B cell (primary cell): ENCODE measurements around the gene C1QTNF6. TPM values are rescaled to one million over a fixed set of nuclear protein-coding genes. Genes with fewer than 3 reads are reported as not detected.

ENCODE experiments used
- ATAC-seq: fragments of 200-7000 bp; cut with Tn5 transposase; one replicate; pipeline ENCODE4 v1.10.0; 2021; ENCODE audit warnings: low read depth, mild to moderate bottlenecking, moderate number of reproducible peaks, moderate library complexity
- CTCF ChIA-PET: fragments of 350-600 bp; sonication (Branson Sonifier 250); formaldehyde crosslinking; loops from one replicate; lab custom pipeline; 2021; ENCODE audit warnings: antibody characterized with exemption, inconsistent platforms; lab: Charles Lee
- POLR2A ChIA-PET: fragments of 350-600 bp; sonication (Branson Sonifier 250); formaldehyde crosslinking; loops from one replicate; lab custom pipeline; 2021; ENCODE audit warnings: antibody characterized with exemption; lab: Charles Lee
- DNase-seq: peaks from one replicate; pipeline ENCODE4 v3.0.0; 2013
- H2AFZ ChIP-seq: 2 replicates; pipeline ENCODE4 v1.6.1; 2012; ENCODE audit warnings: mild to moderate bottlenecking, low read depth, low read length; ENCODE audit not compliant: insufficient read depth, poor library complexity, severe bottlenecking
- H3K27ac ChIP-seq, 2 donors: 1 replicate in 1 of 2; 2 replicates in 1 of 2; pipeline ENCODE4 v1.5.1; 2012 to 2013; ENCODE audit warnings: low read length in 2 of 2, mild to moderate bottlenecking in 2 of 2, moderate library complexity in 1 of 2
- H3K27me3 ChIP-seq, 4 experiments: fragments of 200-600 bp in 1 of 4; sonication (generic) in 1 of 4; replicated peaks in 1 of 4; 1 replicate in 2 of 4; 2 replicates in 2 of 4; pipeline versions ENCODE4 v1.6.1 to v1.7.0; 2013 to 2016; ENCODE audit warnings: low read length in 3 of 4, mild to moderate bottlenecking in 2 of 4, mixed read lengths in 1 of 4, moderate library complexity in 1 of 4; ENCODE audit not compliant: insufficient read depth in 4 of 4, control insufficient read depth in 3 of 4; ENCODE audit errors: control extremely low read depth in 1 of 4
- H3K36me3 ChIP-seq, 2 experiments: replicated peaks in 1 of 2; 1 replicate in 1 of 2; 2 replicates in 1 of 2; pipeline versions ENCODE4 v1.6.1 to v1.7.1; 2013; ENCODE audit warnings: low read length in 1 of 2; ENCODE audit not compliant: insufficient read depth in 2 of 2, control insufficient read depth in 1 of 2; ENCODE audit errors: control extremely low read depth in 1 of 2, extremely low read depth in 1 of 2
- H3K4me1 ChIP-seq, 2 donors: fragments of 200-600 bp in 1 of 2; sonication (generic) in 1 of 2; 1 replicate in 1 of 2; 2 replicates in 1 of 2; pipeline versions ENCODE4 v1.5.1 to v1.6.1; 2013 to 2017; ENCODE audit warnings: low read length in 2 of 2; ENCODE audit not compliant: control insufficient read depth in 2 of 2, insufficient read depth in 2 of 2
- H3K4me2 ChIP-seq: replicated peaks from 2 replicates; pipeline ENCODE3; 2012; ENCODE audit warnings: mild to moderate bottlenecking, low read depth, low read length; ENCODE audit not compliant: poor library complexity, severe bottlenecking
- H3K4me3 ChIP-seq, 5 experiments: fragments of 200-600 bp in 1 of 5; sonication (generic) in 1 of 5; 1 replicate in 3 of 5; 2 replicates in 2 of 5; pipeline versions ENCODE4 v1.5.1 to v1.7.0; 2011 to 2016; ENCODE audit warnings: low read length in 4 of 5, mild to moderate bottlenecking in 4 of 5, low read depth in 2 of 5, control low read depth in 1 of 5, moderate library complexity in 1 of 5; ENCODE audit not compliant: insufficient read depth in 1 of 5; ENCODE audit errors: control extremely low read depth in 1 of 5, extremely low read depth in 1 of 5
- H3K79me2 ChIP-seq: fragments of 200-600 bp; sonication (generic); one replicate; pipeline ENCODE4 v1.6.0; 2016; ENCODE audit warnings: low read length; ENCODE audit not compliant: control insufficient read depth, insufficient read depth
- H3K9ac ChIP-seq: fragments of 200-600 bp; sonication (generic); 2 replicates; pipeline ENCODE4 v1.6.1; 2017; ENCODE audit warnings: mild to moderate bottlenecking, low read length, moderate library complexity
- H3K9me3 ChIP-seq, 3 donors: one replicate each; pipeline versions ENCODE4 v1.6.1 to v1.7.1; 2013; ENCODE audit warnings: low read length in 2 of 3; ENCODE audit not compliant: control insufficient read depth in 2 of 3, insufficient read depth in 1 of 3; ENCODE audit errors: control extremely low read depth in 1 of 3
- H4K20me1 ChIP-seq: 2 replicates; pipeline ENCODE4 v1.6.0; 2012; ENCODE audit warnings: mild to moderate bottlenecking, low read length; ENCODE audit not compliant: insufficient read depth, control insufficient read depth, poor library complexity, severe bottlenecking
- H3K27ac Mint-ChIP-seq: one replicate; pipeline ENCODE4 v1.8.0; 2021; ENCODE audit warnings: mixed read lengths
- H3K27me3 Mint-ChIP-seq: one replicate; pipeline ENCODE4 v1.8.0; 2021; ENCODE audit warnings: mixed read lengths
- H3K4me1 Mint-ChIP-seq: one replicate; pipeline ENCODE4 v1.8.0; 2021; ENCODE audit warnings: mixed read lengths
- H3K4me3 Mint-ChIP-seq: one replicate; pipeline ENCODE4 v1.8.0; 2021; ENCODE audit warnings: mixed read lengths
- H3K9me3 Mint-ChIP-seq: one replicate; pipeline ENCODE4 v1.8.0; 2022; ENCODE audit warnings: mixed read lengths; ENCODE audit not compliant: insufficient read depth
- CTCF ChIP-seq: fragments of 200-600 bp; IDR thresholded peaks from one replicate; pipeline ENCODE4 v1.8.0; 2022; ENCODE audit warnings: antibody characterized with exemption, mild to moderate bottlenecking
- EZH2 ChIP-seq: IDR thresholded peaks from 2 replicates; pipeline ENCODE4 v1.6.1; 2012; ENCODE audit warnings: borderline replicate concordance, low read depth, mild to moderate bottlenecking, moderate library complexity, low read length; ENCODE audit not compliant: insufficient read depth, poor library complexity, severe bottlenecking
- WGBS: methylation state at CpG from one replicate; pipeline ENCODE4 v1.1.5; 2013; ENCODE audit warnings: missing lambda C conversion rate; ENCODE audit not compliant: insufficient coverage; 5-methylcytosine and 5-hydroxymethylcytosine counted together
- intact Hi-C: fragments of 100-400 bp; cut with micrococcal nuclease; formaldehyde crosslinking; loops from one replicate; pipeline ENCODE4 v1.10.0; 2022
- polyA plus RNA-seq: library from polyadenylated mRNA; depleted of rRNA; stranded (reverse); fragments of >200 nt; gene quantifications from 2 replicates; pipeline ENCODE4 v1.2.3, GENCODE V29; 2012
- total RNA-seq, 2 donors: library from RNA; stranded (reverse); fragments of 120-200 nt in 1 of 2; gene quantifications; 1 replicate in 1 of 2; 2 replicates in 1 of 2; pipeline versions ENCODE4 v1.2.3 to v1.2.4, GENCODE V29; 2013 to 2022

C1QTNF6 gene
- total and polyA plus RNA-seq, 2 donors (not counting 1 experiment from before 2014, with no cell fraction given), result 18.5 to 33.9 TPM

- Mint-ChIP-seq H3K9me3 (no peaks in the 10 kb centered on the region), H3K4me3 (no peak overlapping the region), H3K27ac (no peak overlapping the region), H3K27me3 (no peaks in the 10 kb centered on the region), H3K4me1 (peaks cover 8% of the 10 kb centered on the region)
- ATAC-seq (no peak), DNase-seq (no peak)
- TF ChIP-seq CTCF (no peak), EZH2 (no peak)
- Histone ChIP-seq H3K79me2 (no peaks in the 10 kb centered on the region), H3K27me3 (no peaks in the 10 kb centered on the region), H3K9ac (no peak overlapping the region), H3K36me3 (no peaks in the 10 kb centered on the region), H3K4me3 (no peak overlapping the region), H2AFZ (no peak overlapping the region), H3K9me3 (no peaks in the 10 kb centered on the region), H3K4me2 (no peak overlapping the region), H3K27ac (no peak overlapping the region), H4K20me1 (no peaks in the 10 kb centered on the region), H3K4me1 (no peaks in the 10 kb centered on the region)
- WGBS, result 94% methylated on average over 6 of the region's 6 CpGs
- intact Hi-C loops, result no loop called here
- ChIA-PET CTCF (interaction anchor here (1.2 kb wide), 1 partner anchor 21 kb away, joined by 3 read pairs; no protein-coding TSS in a partner anchor), POLR2A (no interaction called here)
Observed at GRCh38 chr22:37141971-37142370, 46.1 kb downstream of the C1QTNF6 start.

GRCh38 chr22:37141476-37141875, 46.6 kb downstream of the C1QTNF6 start:
- H3K79me2 ChIP-seq, result no peaks in the 10 kb centered on the region
- H3K9me3 ChIP-seq, result no peaks in the 10 kb centered on the region
- H3K4me3 Mint-ChIP-seq, result no peak overlapping the region
- H3K27ac Mint-ChIP-seq, result no peak overlapping the region
- no peak for TF ChIP-seq EZH2
- TF ChIP-seq CTCF, result no peak
- intact Hi-C loops, result no loop called here
- WGBS, result 92% methylated on average over 10 of the region's 10 CpGs
- no peak overlapping the region for H3K4me2 ChIP-seq
- H3K4me3 ChIP-seq, result no peak overlapping the region
- DNase-seq, result no peak
- H3K27me3 ChIP-seq, result no peaks in the 10 kb centered on the region
- H3K27ac ChIP-seq, result no peak overlapping the region
- H3K36me3 ChIP-seq, result no peaks in the 10 kb centered on the region
- H2AFZ ChIP-seq, result no peak overlapping the region
- POLR2A ChIA-PET, result no interaction called here
- H4K20me1 ChIP-seq, result no peaks in the 10 kb centered on the region
- no peak overlapping the region for H3K9ac ChIP-seq
- H3K27me3 Mint-ChIP-seq, result no peaks in the 10 kb centered on the region
- CTCF ChIA-PET, result interaction anchor here (1.2 kb wide), 1 partner anchor 22 kb away, joined by 3 read pairs; no protein-coding TSS in a partner anchor
- H3K4me1 Mint-ChIP-seq, result peaks cover 8% of the 10 kb centered on the region
- H3K4me1 ChIP-seq, result no peaks in the 10 kb centered on the region
- H3K9me3 Mint-ChIP-seq, result no peaks in the 10 kb centered on the region
- no peak for ATAC-seq
